ENCODE data around the gene SERGEF.

DNA sequence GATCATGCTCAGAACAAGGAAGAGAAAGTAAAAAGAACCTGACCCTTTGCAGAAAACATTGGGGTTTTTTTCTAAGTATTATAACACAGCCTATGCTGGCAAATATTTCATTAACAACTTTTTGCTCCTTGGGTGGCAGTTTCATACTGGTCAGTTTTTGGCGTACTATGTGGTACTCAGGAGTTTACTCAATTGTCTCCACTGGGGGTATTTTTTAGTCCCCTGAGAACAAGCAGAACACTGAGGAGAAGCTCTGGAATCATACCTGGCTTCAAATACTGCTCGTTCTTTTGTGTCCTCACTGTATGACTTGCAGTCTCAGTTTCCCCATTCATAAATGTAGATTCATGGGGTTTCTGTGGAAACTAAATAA, 90.4 kb downstream of the SERGEF start:
- no peak for TF ChIP-seq CTCF (IDR thresholded peaks at IDR 0.05)
- TF ChIP-seq ESRRA (IDR thresholded peaks at IDR 0.05; ENCODE audit: borderline replicate concordance, low read length) = no peak
- no peak for TF ChIP-seq USF2 (IDR thresholded peaks at IDR 0.05)
- no peak for TF ChIP-seq MAX (IDR thresholded peaks at IDR 0.05)
- no peak for TF ChIP-seq CBX2 (IDR thresholded peaks at IDR 0.05; ENCODE audit: borderline replicate concordance, low read depth)
- no peak for TF ChIP-seq CHD4 (IDR thresholded peaks at IDR 0.05; ENCODE audit: borderline replicate concordance)
- no peak for TF ChIP-seq EP300 (IDR thresholded peaks at IDR 0.05)
- no peak for TF ChIP-seq MAZ (IDR thresholded peaks at IDR 0.05; ENCODE audit: borderline replicate concordance, low read depth, low read length)
- TF ChIP-seq HES2 (IDR thresholded peaks at IDR 0.05) = no peak
- no peak for TF ChIP-seq POLR2A (IDR thresholded peaks at IDR 0.05; ENCODE audit: low read length)
- no peak for TF ChIP-seq MYC (IDR thresholded peaks at IDR 0.05; ENCODE audit: borderline replicate concordance, low read length)
- no peak for TF ChIP-seq JUNB (IDR thresholded peaks at IDR 0.05)
- TF ChIP-seq RARB (CRISPR knock-in tag; IDR thresholded peaks at IDR 0.05) = no peak

All from A549 (cell line).